H9 (cell line): Measurements from ENCODE around the gene MTERF4. TPM values are rescaled to one million over a fixed set of nuclear protein-coding genes. Genes with fewer than 3 reads are reported as not detected.

ENCODE experiments used
- DNase-seq: peaks from one replicate; pipeline ENCODE4 v3.0.0-alpha.2; 2017
- H2AFZ ChIP-seq: one replicate; pipeline ENCODE4 v1.6.1; 2013; ENCODE audit warnings: mild to moderate bottlenecking, low read length, control low read depth, moderate library complexity
- H2AK5ac ChIP-seq: 2 replicates; pipeline ENCODE4 v1.6.1; 2013; ENCODE audit warnings: low read length, control low read depth, mixed read lengths; ENCODE audit not compliant: insufficient read length
- H2BK120ac ChIP-seq: one replicate; pipeline ENCODE4 v1.6.1; 2013; ENCODE audit warnings: low read depth, mild to moderate bottlenecking, low read length, control low read depth, inconsistent platforms; ENCODE audit not compliant: poor library complexity, severe bottlenecking
- H2BK12ac ChIP-seq: 2 replicates; pipeline ENCODE4 v1.6.1; 2013; ENCODE audit warnings: low read length, control low read depth, mixed read lengths, low read depth; ENCODE audit not compliant: insufficient read length
- H2BK15ac ChIP-seq: 2 replicates; pipeline ENCODE4 v1.6.1; 2013; ENCODE audit warnings: low read depth, low read length, control low read depth
- H2BK20ac ChIP-seq: one replicate; pipeline ENCODE4 v1.6.1; 2013; ENCODE audit warnings: low read depth, mild to moderate bottlenecking, low read length, control low read depth, inconsistent platforms; ENCODE audit not compliant: poor library complexity, severe bottlenecking
- H2BK5ac ChIP-seq: 2 replicates; pipeline ENCODE4 v1.6.1; 2013; ENCODE audit warnings: low read length, control low read depth, mixed read lengths; ENCODE audit not compliant: insufficient read length
- H3K14ac ChIP-seq: 2 replicates; pipeline ENCODE4 v1.6.1; 2013; ENCODE audit warnings: low read length, control low read depth; ENCODE audit not compliant: insufficient read depth
- H3K18ac ChIP-seq: 2 replicates; pipeline ENCODE4 v1.6.1; 2013; ENCODE audit warnings: low read depth, mild to moderate bottlenecking, mixed read lengths, low read length, control low read depth; ENCODE audit not compliant: insufficient read length
- H3K23ac ChIP-seq: 2 replicates; pipeline ENCODE4 v1.6.1; 2013; ENCODE audit warnings: low read length, control low read depth, mixed read lengths, low read depth; ENCODE audit not compliant: insufficient read length
- H3K23me2 ChIP-seq: 2 replicates; pipeline ENCODE4 v1.6.1; 2013; ENCODE audit warnings: low read depth, mild to moderate bottlenecking, mixed read lengths, low read length, control low read depth; ENCODE audit not compliant: insufficient read length, poor library complexity, severe bottlenecking
- H3K27ac ChIP-seq: 2 replicates; pipeline ENCODE4 v1.5.1; 2013; ENCODE audit warnings: low read length, control low read depth, mixed read lengths, low read depth; ENCODE audit not compliant: insufficient read length
- H3K27me3 ChIP-seq: 2 replicates; pipeline ENCODE4 v1.6.1; 2013; ENCODE audit warnings: low read length, control low read depth, inconsistent platforms; ENCODE audit not compliant: insufficient read depth
- H3K4ac ChIP-seq: 2 replicates; pipeline ENCODE4 v1.6.1; 2013; ENCODE audit warnings: low read depth, mild to moderate bottlenecking, control low read depth, inconsistent platforms, low read length, moderate library complexity
- H3K4me1 ChIP-seq: 2 replicates; pipeline ENCODE4 v1.6.1; 2013; ENCODE audit warnings: low read length, control low read depth, inconsistent platforms; ENCODE audit not compliant: insufficient read depth
- H3K4me2 ChIP-seq: 2 replicates; pipeline ENCODE4 v1.6.1; 2013; ENCODE audit warnings: low read length, control low read depth, mixed read lengths; ENCODE audit not compliant: insufficient read length, insufficient read depth
- H3K56ac ChIP-seq: 2 replicates; pipeline ENCODE4 v1.6.1; 2013; ENCODE audit warnings: low read depth, mild to moderate bottlenecking, mixed read lengths, low read length, control low read depth; ENCODE audit not compliant: insufficient read length
- H3K79me1 ChIP-seq: 2 replicates; pipeline ENCODE4 v1.6.1; 2013; ENCODE audit warnings: low read depth, mild to moderate bottlenecking, moderate library complexity, low read length, control low read depth, inconsistent platforms; ENCODE audit not compliant: insufficient read depth, poor library complexity, severe bottlenecking
- H3K79me2 ChIP-seq: 2 replicates; pipeline ENCODE4 v1.6.1; 2013; ENCODE audit warnings: low read length, control low read depth, inconsistent platforms; ENCODE audit not compliant: insufficient read depth
- H3K9ac ChIP-seq: 2 replicates; pipeline ENCODE4 v1.6.1; 2013; ENCODE audit warnings: low read length, control low read depth, mixed read lengths; ENCODE audit not compliant: insufficient read length; ENCODE audit errors: extremely low read depth
- H3K9me3 ChIP-seq: one replicate; pipeline ENCODE4 v1.6.1; 2013; ENCODE audit warnings: low read depth, low read length, inconsistent platforms; ENCODE audit not compliant: control insufficient read depth
- H3T11ph ChIP-seq: one replicate; pipeline ENCODE4 v1.6.1; 2013; ENCODE audit warnings: mild to moderate bottlenecking, low read length, control low read depth, inconsistent platforms
- H4K20me1 ChIP-seq: one replicate; pipeline ENCODE4 v1.6.1; 2013; ENCODE audit not compliant: control insufficient read depth, insufficient read length, insufficient read depth
- H4K5ac ChIP-seq: 2 replicates; pipeline ENCODE4 v1.6.1; 2013; ENCODE audit warnings: low read depth, mild to moderate bottlenecking, mixed read lengths, low read length, control low read depth; ENCODE audit not compliant: insufficient read length
- H4K8ac ChIP-seq: replicated peaks from 2 replicates; pipeline ENCODE4 v1.6.1; 2013; ENCODE audit warnings: low read length, control low read depth, mixed read lengths, low read depth; ENCODE audit not compliant: insufficient read length
- H4K91ac ChIP-seq: 2 replicates; pipeline ENCODE4 v1.6.1; 2013; ENCODE audit warnings: low read depth, mild to moderate bottlenecking, moderate library complexity, mixed read lengths, low read length, control low read depth; ENCODE audit not compliant: insufficient read length
- H3K27ac Mint-ChIP-seq, 3 experiments: 2 replicates in 2 of 3; 3 replicates in 1 of 3; pipeline ENCODE4 v1.8.0; 2020 to 2021; ENCODE audit warnings: mixed read lengths in 3 of 3, mild to moderate bottlenecking in 1 of 3, moderate library complexity in 1 of 3
- H3K27me3 Mint-ChIP-seq: 2 replicates; pipeline ENCODE4 v1.8.0; 2021; ENCODE audit warnings: low read depth, mild to moderate bottlenecking, moderate library complexity, mixed read lengths
- H3K36me3 Mint-ChIP-seq, 3 experiments: 2 replicates in 2 of 3; 3 replicates in 1 of 3; pipeline ENCODE4 v1.8.0; 2020 to 2021; ENCODE audit warnings: low read depth in 3 of 3, mixed read lengths in 3 of 3; ENCODE audit not compliant: insufficient read depth in 1 of 3
- H3K4me1 Mint-ChIP-seq, 2 experiments: 2 replicates each; pipeline ENCODE4 v1.8.0; 2020; ENCODE audit warnings: mixed read lengths in 2 of 2
- H3K4me3 Mint-ChIP-seq, 2 experiments: 2 replicates in 1 of 2; 3 replicates in 1 of 2; pipeline ENCODE4 v1.8.0; 2020 to 2021; ENCODE audit warnings: mild to moderate bottlenecking in 2 of 2, mixed read lengths in 2 of 2, moderate library complexity in 1 of 2
- H3K9me3 Mint-ChIP-seq, 2 experiments: 2 replicates in 1 of 2; 3 replicates in 1 of 2; pipeline ENCODE4 v1.8.0; 2020; ENCODE audit warnings: mild to moderate bottlenecking in 2 of 2, mixed read lengths in 2 of 2, moderate library complexity in 1 of 2
- WGBS: extraction: QIAGEN DNeasy Blood & Tissue Kit; methylation state at CpG from one replicate; pipeline ENCODE4 v1.1.7; 2013; ENCODE audit warnings: missing lambda C conversion rate, low lambda C conversion rate, mixed read lengths; ENCODE audit not compliant: insufficient read length; ENCODE audit errors: extremely low coverage; 5-methylcytosine and 5-hydroxymethylcytosine counted together
- total RNA-seq: library from RNA; stranded (reverse); gene quantifications from 2 replicates; pipeline ENCODE4 v1.2.1, GENCODE V29; 2021
- TF ChIP-seq, protein P1 (sequence below): fragments of 200-600 bp; sonication (generic); conservative IDR thresholded peaks from 3 replicates; pipeline ENCODE4 v1.8.0; 2021; ENCODE audit warnings: antibody characterized with exemption, mild to moderate bottlenecking

Gene MTERF4
- total RNA-seq, 1 experiment from 2014 or later, result 35.0 TPM

DNA sequence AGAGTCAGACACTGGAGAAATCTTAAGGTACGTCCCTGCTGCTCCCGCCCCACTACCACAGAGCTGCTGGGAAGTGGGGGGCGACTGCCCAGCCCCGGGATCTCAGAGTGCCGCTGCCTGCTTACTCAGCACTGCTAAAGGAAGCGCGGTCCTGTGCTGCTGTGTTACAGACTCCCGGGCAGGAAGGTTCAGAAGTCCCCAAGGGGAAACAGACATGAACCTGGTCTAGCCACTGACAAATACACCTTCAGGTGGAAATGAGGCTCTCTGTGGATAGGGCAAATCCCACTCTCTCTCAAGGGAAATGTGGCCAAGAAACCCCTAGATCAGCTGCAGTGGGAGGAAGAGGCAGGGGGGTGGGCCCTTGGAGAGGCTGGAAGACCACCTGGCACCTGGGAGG is 13.7 kb downstream of the MTERF4 start:
- Histone ChIP-seq H4K8ac (no peak overlapping the region), H3K23ac (no peak overlapping the region), H2AK5ac (no peak overlapping the region), H3K9ac (no peak overlapping the region), H2BK12ac (no peak overlapping the region), H3T11ph (no peak overlapping the region), H3K14ac (no peak overlapping the region), H3K4ac (no peak overlapping the region), H4K91ac (no peak overlapping the region), H3K4me1 (no peaks in the 10 kb centered on the region), H2AFZ (no peak overlapping the region), H2BK120ac (no peak overlapping the region), H2BK20ac (no peak overlapping the region), H3K23me2 (no peaks in the 10 kb centered on the region), H3K9me3 (no peaks in the 10 kb centered on the region), H3K79me1 (no peaks in the 10 kb centered on the region), H4K20me1 (no peaks in the 10 kb centered on the region), H3K27ac (no peak overlapping the region), H3K27me3 (no peaks in the 10 kb centered on the region), H3K79me2 (no peaks in the 10 kb centered on the region), H3K18ac (no peak overlapping the region), H3K56ac (no peak overlapping the region), H3K4me2 (no peak overlapping the region), H4K5ac (no peak overlapping the region), H2BK5ac (no peak overlapping the region), H2BK15ac (no peak overlapping the region)
- no peaks in the 10 kb centered on the region for H3K27me3 Mint-ChIP-seq
- no peak overlapping the region for H3K4me3 Mint-ChIP-seq
- H3K9me3 Mint-ChIP-seq, result no peaks in the 10 kb centered on the region
- DNase-seq, result no peak
- no CpG with 5 or more reads among the region's 8 CpGs for WGBS
- TF ChIP-seq, protein P1, sequence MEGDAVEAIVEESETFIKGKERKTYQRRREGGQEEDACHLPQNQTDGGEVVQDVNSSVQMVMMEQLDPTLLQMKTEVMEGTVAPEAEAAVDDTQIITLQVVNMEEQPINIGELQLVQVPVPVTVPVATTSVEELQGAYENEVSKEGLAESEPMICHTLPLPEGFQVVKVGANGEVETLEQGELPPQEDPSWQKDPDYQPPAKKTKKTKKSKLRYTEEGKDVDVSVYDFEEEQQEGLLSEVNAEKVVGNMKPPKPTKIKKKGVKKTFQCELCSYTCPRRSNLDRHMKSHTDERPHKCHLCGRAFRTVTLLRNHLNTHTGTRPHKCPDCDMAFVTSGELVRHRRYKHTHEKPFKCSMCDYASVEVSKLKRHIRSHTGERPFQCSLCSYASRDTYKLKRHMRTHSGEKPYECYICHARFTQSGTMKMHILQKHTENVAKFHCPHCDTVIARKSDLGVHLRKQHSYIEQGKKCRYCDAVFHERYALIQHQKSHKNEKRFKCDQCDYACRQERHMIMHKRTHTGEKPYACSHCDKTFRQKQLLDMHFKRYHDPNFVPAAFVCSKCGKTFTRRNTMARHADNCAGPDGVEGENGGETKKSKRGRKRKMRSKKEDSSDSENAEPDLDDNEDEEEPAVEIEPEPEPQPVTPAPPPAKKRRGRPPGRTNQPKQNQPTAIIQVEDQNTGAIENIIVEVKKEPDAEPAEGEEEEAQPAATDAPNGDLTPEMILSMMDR, result no peak
- peak overlapping the region in 1 of 3 experiments; percentile 90; a peak in 2 of 7 replicates for H3K27ac Mint-ChIP-seq
- H3K4me1 Mint-ChIP-seq, result no peaks in the 10 kb centered on the region
- H3K36me3 Mint-ChIP-seq, result peaks cover 20 to 68% (median 64%) of the 10 kb centered on the region in 3 experiments; a peak in 6 of 7 replicates
